HG02970 (cell line): Measurements from ENCODE around the gene IGF2BP1.
"Not testable (repeated sequence)": the region's sequence is repeated elsewhere in the genome, so short reads cannot be mapped to it uniquely, and the experiment has no call there.

Experiments
- ATAC-seq: cut with Tn5 transposase; IDR thresholded peaks from one replicate; pipeline ENCODE4 v1.9.1; 2021; ENCODE audit warnings: mild to moderate bottlenecking, moderate library complexity, moderate number of reproducible peaks; ENCODE audit not compliant: unreplicated experiment, low FRiP score

Gene IGF2BP1

DNA sequence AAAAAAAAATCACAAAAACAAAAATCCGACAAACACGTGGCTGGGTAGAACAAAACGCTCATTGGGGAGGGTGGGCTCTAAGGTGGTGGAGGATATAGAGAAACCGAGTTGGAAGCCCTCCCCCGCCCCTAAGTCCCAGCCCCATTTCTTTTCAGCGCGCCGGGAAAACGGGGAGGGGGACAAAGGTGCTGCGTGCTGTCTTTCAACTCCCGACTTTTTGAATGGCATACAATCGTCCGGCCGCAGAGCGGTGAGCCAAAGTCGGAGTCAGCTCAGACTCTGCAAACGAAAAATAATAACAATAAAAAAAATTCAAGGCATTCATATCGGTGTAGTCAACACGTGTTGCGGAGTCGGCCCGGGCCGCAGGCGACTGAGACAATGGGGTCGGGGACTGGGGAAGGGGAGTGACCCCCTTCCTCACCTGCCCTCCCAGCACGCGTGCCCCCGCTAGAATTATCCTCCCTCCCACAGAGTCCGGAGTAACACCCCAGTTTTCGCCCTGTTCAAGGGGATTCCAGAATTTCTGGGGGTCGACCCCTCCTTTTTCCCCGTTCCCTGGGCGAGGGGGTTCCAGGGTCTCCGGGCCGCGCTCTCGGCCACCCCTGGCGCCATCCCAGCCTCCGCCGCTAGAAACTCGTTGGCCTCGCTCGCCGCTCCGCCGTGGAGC lies 1.7 kb upstream of the IGF2BP1 start:
- ATAC-seq: no peak

DNA sequence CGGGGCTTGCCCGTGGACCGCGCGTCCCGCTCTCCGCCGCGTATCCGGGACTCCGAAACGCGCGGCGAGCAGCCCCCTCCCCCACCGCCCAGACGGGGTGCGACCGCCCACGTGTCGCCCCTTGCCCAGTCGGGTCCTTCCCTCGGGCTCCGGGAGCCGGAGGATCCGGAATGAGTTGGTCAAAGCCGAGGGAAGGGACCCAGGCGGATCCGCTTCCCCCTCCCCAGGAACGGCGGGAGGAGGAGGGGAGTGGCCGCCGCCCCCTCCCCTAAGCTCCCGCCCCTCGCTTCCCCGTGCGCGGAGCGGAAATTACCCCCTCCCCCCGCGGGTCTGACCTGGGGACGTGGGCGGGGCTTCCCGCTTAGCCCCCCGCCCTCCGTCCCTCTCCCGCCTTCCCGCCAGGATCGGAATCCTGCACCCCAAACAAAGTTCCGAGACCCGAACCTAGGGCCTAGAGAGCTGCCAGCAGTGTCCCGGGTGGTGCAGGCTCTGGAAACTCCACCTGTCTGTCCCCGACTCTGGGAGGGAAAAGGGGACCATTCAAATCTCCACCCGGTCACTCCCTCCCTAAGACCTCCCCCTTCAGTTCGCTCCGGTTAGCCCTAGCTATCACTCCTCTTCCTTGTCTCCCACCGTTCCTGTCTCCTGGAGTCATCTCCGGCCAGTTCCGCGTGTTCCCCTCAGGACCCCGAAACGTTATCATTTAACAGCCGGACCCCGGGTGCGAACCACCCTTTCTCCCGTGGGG lies 1.0 kb upstream of the IGF2BP1 start:
- no peak for ATAC-seq

DNA sequence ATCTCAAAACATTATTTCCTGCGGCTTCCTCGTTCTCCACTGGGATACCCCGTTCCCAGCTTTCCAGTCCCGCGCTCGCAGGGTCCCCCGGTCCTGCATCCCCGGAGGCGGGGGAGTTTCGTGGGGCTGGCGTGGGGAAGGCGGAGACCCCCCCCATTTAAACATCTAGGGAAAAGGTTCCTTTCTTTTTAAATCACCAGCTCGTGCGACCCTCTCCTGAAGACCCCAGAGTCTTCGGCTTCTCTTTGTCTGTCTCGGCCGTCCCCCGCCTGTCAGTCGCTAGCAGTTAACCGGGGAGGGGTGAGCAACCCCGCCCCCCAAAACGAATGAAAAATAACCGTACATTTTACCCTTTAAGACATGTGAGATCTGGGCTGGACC lies 473 bp upstream of the IGF2BP1 start:
- ATAC-seq: no peak

DNA sequence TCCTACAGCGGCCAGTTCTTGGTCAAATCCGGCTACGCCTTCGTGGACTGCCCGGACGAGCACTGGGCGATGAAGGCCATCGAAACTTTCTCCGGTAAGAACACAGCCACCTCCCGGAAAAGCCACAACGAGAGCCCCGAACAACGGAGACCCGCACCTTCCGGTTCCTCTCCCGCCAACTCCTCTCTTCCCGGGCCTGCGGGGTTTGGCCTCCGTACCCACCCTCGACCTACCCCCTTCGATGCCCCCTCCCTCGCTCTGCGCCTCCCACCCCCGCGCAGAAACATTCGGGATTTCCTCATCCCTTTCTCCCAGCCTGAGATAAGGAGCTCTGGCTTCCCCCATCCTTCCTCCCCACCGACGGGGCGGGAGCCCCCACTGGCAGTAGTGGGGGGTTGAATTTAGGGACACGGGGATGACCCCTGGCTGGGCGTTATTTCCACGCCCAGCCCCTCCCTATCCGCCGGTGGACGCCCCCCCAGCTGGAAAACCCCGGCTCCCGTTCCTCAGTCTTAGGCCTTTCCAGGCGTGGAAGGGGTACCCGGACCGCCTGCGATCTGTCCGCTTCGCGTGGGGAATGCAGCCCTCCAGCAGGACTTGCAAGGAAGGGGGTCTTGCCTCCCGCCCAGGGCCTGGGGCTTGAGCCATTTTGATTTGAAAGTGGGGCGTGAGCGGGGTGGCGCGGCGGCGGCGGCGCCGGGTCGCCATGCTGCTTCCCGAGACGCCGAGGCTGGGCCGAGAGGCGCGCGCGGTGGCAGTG lies 822 bp downstream of the IGF2BP1 start:
- ATAC-seq: no peak

DNA sequence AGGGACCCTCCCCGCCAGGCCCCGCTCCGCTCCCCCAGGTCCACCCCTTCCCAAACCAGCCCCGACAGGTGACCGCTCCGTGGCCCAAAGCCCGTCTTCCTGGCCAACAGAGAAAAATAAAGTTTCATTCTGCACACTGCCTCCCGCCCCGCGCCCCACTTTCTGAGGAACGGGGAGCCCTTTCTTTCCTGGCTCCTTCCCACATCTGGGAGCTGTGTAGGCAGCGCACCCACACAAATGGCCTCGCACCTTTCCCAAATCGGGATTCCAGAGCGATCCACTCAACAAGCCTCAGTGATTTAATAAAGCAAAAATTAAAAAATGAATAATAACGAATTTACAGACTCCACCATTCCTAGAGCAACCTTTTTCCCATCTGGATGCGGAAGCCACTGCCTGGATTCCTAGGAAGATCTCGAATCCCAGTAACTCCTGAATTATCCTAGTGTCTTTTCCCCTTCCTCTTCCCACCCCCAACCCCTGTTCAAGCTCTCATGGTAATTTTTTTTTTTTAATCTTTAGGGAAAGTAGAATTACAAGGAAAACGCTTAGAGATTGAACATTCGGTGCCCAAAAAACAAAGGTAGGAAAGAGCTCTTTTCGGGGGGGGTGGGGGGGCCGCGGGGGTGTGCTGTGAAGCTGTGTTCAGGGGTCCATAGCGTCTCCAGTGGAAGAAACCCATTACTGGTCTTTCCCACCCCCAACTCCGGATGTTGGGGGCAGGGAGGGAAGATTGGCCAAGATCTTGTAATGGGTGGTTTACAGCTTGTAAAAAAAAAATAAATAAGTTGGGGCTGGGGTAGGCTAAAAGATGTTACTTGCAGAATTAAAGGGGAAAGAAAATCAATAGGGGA lies 1.6 kb downstream of the IGF2BP1 start:
- no peak for ATAC-seq

DNA sequence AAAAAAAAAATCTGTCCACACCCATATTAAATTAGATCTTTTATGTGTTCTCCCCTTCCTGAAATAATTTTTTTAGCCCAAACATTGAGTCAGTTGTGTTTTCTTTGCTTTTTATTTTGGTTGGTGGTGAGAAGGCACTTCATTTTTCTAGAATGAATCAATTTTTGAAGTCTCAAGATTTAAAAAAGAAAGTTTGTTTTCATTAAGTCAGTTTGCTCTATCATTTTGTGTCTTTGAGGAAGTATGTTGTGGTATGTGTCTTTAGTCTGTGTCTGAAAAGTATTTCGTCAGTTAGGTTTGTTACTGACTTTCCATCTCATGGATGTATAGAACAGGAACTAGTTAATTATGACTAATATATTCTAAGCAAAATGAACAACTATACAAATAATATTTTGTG lies 3.8 kb downstream of the IGF2BP1 start:
- ATAC-seq: no peak

DNA sequence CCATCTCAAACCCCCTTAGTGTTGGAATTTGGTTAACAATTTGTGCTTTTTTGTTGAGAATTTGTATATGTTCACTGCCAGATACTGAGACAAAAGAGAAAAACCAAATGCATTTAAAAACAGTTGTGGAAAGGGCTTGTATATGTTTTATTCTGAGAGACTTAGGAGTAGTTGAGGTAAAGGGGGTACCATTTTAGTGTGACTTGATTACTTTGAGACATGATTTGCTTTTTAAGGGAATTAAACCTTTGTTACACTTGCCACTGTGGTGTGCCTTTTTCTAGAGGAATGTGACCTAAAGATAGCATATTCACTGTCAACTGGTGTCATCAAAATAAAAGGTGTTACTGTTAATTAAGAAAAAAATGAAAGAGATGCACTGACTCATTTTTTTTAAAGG lies 4.5 kb downstream of the IGF2BP1 start:
- no peak for ATAC-seq

DNA sequence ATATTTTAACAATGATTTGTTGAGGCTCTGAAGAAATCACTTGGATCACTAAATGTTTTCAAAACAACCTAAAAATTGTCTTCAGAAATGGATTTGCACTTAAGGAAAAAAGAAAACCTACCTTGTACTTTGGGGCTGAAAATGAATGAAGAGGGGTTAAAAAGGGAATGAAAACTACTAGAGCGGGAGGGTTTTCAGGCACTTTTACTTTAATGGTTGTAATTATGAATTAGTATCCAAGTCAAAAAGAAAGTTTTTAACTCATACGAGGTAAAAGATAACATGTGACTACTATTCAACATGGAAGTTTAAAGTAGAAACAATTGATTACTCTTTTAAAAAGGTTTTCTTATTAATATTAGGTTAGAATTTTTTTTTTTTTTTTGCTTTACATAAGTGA lies 5.1 kb downstream of the IGF2BP1 start:
- ATAC-seq: no peak

DNA sequence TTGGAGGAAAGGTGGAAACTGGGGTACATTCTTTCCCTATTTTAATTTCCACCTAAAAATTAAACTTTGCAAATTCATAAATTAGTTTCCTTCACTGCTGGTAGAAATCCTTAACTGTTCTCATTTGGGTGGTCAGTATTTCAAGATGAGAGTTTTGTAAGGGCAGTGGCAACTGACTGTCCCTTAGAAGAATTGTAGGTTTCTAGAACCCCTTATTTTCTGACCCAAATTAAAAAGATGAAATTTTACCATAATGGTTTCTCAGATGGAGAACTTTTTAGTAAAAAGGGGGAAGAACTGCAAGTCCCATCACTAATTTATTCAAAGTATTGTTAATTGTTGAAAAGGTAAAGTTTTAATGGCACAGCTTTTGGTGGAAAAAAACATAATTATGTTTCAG lies 5.6 kb downstream of the IGF2BP1 start:
- no peak for ATAC-seq

DNA sequence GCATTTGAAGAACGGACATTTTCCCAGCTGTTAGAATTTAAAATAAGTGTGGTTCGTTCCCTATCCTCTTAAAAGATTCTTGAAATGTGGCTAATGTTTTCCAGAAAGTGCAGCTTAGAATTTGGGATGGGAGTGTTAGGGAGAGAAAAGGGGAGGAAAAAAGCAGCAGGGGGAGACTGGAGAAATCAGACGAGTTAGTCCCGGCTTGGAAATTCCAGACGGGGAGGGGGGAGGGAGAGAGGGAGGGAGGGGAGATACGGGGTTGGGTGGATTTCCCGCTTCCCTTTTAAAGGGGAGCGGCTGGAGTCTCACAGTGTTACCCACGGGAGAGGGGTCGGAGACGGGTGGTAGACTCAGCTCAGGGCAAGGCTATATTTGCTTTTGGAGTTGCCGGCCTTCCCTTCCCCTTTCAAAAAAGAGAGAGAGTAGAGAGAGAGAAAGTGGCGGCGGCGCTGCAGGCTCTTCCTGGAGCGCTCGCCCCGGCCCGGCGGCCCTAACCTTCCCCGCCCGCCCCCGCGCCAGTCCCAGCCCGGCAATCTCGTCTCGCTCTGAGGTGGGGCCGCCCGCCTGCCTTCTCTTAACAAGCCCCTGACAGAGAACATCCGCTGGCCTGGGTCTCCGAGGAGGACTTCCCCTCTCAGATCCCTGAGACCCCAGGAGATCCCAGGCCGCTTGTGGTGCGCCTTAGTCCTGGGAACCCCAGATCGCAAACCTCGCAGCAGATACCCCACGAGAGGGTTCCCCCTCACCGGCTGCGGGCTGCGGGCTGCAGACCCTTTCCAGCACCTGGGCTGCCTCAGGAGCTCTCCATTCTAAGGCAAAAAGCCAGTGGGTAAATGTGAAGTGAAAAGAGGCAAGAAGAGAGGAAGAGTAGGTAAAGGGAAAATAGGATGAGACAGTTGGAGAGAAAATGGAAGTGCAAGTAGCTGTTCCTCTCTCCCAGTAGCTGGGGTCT lies 6.6 kb downstream of the IGF2BP1 start:
- no peak for ATAC-seq

DNA sequence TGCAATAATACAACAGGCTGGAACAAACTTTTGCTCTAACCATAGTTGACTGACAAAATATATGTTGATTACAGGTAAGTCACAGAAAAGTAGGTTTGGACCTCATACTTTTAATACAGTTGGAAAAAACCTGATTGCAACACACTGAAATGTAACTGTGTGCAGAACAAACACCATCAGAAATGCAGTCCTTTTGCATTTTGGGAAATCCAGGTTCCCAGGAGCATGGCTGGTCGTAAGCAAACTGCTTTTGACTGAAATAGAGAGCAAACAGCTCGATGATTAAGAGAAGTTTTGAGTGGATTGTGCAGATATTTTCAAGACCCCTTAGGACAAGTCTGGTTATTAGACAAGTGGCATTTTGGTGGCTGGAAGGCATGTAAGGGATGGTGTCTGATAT lies 8.0 kb downstream of the IGF2BP1 start:
- no peak for ATAC-seq

DNA sequence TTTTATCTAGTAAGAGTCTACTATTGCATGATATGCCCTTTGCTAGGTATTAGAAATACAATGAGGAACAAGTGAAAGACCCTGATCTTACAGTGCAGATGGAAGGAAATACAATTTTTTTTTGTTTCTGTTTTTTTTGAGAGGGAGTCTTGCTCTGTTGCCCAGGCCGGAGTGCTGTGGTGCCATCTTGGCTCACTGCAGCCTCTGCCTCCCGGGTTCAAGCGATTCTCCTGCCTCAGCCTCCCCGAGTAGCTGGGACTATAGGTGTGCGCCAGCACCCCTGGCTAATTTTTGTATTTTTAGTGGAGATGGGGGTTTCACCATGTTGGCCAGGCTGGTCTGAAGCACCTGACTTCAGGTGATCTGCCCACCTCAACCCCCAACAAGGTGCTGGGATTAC lies 11.7 kb downstream of the IGF2BP1 start:
- ATAC-seq: not testable (repeated sequence)

DNA sequence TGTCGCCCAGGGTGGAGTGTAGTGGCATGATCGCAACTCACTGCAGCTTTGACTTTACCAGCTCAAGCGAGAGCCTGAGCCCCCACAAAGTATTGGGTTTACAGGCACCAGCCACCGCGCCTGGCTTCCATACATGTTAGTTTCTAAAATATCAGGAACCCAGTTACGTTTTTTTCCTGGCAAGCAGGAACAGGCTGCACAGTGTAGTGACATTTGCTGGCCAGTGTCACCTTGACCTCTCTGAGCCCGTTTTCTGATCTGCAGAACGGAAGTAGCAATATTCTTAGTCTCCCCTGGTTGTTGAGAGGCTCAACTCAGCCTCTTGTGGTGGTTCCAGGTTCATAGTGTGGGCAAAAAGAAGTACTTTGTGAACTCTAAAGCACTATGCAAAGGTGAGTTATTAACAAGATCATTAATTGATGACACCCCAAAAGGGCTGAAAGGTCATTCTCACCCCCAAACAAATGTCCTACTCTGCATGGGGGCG lies 15.6 kb downstream of the IGF2BP1 start:
- no peak for ATAC-seq

DNA sequence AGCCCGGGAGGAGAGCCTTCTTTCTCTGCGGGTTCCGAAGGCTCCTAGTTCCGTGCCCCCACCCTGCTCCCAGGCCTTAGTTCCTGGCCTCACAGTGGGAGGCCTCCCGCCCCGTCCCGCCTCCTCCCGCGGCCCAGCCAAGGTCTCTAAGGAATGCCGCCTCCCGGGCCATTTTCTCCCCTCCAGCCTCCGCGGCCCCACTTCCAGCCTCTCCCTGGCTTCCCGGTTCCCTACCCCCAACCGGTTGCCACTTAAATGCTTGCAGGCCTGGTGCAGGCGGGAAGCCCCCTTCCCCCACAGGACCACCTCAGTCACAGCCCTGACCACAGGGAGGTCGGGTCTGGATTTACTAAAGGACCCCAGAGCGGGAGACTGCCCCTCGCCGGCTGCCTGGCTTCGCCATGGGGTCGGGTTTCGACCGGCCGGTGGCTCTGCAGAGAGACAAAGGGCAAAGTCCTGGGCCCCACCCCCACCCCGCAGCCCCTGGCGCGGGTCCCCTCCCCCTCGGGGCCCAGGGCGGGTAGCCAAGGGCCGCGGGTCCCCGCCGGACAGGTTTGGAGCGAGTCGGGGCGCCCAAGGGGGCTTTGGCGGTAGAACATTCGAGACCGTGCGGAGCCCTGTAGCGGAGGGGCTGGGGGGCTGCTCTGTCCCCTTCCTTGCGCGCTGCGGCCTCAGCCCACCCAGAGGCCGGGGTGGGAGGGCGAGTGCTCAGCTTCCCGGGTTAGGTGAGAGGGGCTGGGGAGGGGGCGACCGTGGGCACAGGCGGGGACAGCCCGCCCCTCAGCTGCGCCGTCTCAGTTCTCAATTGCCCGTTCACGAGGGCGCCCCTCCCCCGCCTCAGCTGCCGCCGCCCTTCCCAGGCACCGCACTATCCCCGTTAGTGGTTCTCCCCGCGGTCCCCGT lies 16.4 kb downstream of the IGF2BP1 start:
- no peak for ATAC-seq

DNA sequence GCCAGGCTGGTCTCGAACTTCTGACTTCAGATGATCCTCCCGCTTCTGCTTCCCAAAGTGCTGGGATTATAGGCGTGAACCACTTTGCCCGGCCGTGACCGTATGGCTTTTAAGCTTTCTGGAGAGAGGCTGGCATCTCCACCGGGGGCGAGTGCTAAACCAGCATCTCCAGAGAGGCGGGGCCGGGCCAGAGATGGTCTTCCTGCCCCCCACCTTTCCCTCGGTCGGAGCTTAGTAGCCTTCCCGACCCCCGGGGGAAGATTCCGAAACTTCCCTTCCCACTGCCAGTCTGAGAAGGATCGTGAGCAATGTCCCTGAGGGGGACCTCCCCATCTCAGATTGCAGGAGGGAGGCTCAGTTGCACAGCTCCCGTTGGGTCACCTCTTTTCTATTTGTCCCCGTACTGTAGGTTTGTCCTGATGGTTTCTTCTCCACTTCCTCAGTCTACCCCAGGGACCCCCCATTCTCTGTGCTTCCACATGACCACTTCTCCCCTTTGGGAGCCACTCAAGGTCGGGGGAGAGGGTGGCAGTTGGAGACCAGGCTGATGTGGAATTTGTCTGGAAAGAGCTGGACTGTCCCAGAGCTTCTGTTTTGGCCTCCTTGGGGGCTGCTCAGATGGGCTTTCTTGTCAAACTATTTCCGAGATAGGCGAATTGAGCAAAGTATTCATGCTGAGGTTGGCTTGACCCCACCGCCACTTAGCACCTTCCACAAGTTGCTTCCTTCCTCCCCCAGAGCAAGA lies 18.2 kb downstream of the IGF2BP1 start:
- no peak for ATAC-seq

DNA sequence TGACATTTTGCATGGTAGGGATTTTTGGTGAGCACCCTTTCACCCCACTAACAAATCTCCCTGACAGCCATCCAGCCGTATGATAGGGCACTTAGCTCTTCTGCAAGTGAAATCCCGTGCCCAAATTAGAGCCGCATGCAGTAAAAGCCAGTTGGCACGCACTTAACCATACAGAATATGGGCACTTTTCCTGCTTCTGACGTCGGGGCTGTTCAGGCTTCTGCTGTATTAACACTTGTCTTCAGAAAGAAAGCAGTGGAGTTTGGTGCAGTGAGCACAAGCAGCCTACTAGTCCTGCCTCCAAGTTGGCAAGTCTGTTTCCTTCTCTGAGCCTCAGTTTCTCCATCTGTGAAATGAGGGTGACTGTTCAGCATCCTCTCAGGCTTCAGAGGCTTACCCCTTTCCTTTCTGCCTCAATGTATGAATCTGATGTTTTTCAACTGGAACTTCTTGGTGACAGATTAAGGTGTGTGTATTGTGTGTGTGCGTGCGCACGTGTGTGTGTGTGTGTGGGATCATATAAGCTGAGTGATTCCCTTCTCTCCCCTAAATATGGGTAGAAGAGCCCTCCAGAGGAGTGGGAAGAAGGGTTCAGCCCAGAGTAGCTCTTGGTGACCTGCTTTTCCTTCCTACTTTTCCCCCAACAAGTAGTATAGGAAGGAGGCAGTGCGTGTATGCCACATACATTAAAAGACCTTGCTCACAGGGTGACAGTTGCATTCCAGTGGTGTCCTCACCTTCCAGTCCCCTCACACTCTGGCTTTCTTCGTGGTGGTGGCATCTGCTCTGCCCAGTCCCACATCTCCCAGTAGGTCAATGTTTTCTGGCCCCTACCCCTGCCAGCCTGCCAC lies 19.0 kb downstream of the IGF2BP1 start:
- ATAC-seq: no peak
